Measurements from ENCODE around the gene CARD9. TPM values are rescaled to one million over a fixed set of nuclear protein-coding genes. Genes with fewer than 3 reads are reported as not detected.

CARD9 gene
- total and polyA plus RNA-seq, 2 of the 8 experiments (the other 6 are each of a cell fraction or from before 2014, with no cell fraction given), result 0.15 to 1.1 TPM

- H3K23me2 ChIP-seq (ENCODE audit: low read depth, low read length), result no peaks in the 10 kb centered on the region; the same call in 1 of the 2 replicates
- WGBS, 2 experiments (ENCODE audit: extremely low coverage in 1 of 2, insufficient coverage in 1 of 2, insufficient read length in 1 of 2, insufficient replicate concordance in 2 of 2, low coverage in 1 of 2, low lambda C conversion rate in 2 of 2, missing lambda C conversion rate in 1 of 2), result 95% methylated on average over 40 of the region's 45 CpGs; no CpG with 5 or more reads in 1 of the 2 experiments
- H2BK12ac ChIP-seq (ENCODE audit: low read depth, low read length), result no peak overlapping the region
- H3K27ac ChIP-seq (ENCODE audit: low read depth, low read length), result no peak overlapping the region
- no peak overlapping the region for H3K14ac ChIP-seq (ENCODE audit: insufficient read length)
- H3K4me2 ChIP-seq (ENCODE audit: insufficient read depth in 1 of 2, low read depth in 2 of 2, low read length in 2 of 2), result no peak overlapping the region
- peaks cover under 1% of the 10 kb centered on the region; the same call in 1 of the 2 replicates for H3K79me1 ChIP-seq (ENCODE audit: low read depth, low read length)
- peak overlapping the region; percentile 38 for H4K8ac ChIP-seq (ENCODE audit: extremely low read depth, insufficient read depth, low read length)
- H3K56ac ChIP-seq (replicated peaks; ENCODE audit: insufficient read length, low read depth, low read length), result no peak overlapping the region
- H3K18ac ChIP-seq (ENCODE audit: extremely low read depth, low read length), result no peak overlapping the region
- no peak overlapping the region; the same call in 1 of the 2 replicates for H2AK5ac ChIP-seq (ENCODE audit: low read depth, low read length)
- H3K4ac ChIP-seq (replicated peaks; ENCODE audit: insufficient read length, low read depth, low read length), result no peak overlapping the region
- peaks cover 0 to 3% of the 10 kb centered on the region in 2 experiments; a peak in 1 of 4 replicates for H3K9me3 ChIP-seq (ENCODE audit: insufficient read depth in 2 of 2, low read depth in 1 of 2, low read length in 1 of 2)
- no peak overlapping the region for H4K5ac ChIP-seq (ENCODE audit: insufficient read length, low read depth, low read length)
- 0 out of 2 replicates have a peak overlapping the region, but pooled peaks have one; percentile 24 for H2BK5ac ChIP-seq (ENCODE audit: low read depth, low read length)
- no peak for FAIRE-seq
- peaks cover 0 to 6% (median under 1%) of the 10 kb centered on the region in 4 experiments; a peak in 3 of 7 replicates for H3K4me1 ChIP-seq (replicated peaks in 1 of 4; ENCODE audit: control insufficient read depth in 3 of 4, insufficient read depth in 4 of 4, low read length in 3 of 4)
- no peak overlapping the region for H3K9ac ChIP-seq (replicated peaks in 1 of 4; ENCODE audit: extremely low read depth in 1 of 4, low read depth in 3 of 4, low read length in 3 of 4)
- no peak overlapping the region for H2BK15ac ChIP-seq (ENCODE audit: low read length)
- H2BK20ac ChIP-seq (ENCODE audit: low read length), result no peak overlapping the region
- peaks cover 0 to 2% (median 0%) of the 10 kb centered on the region in 4 experiments; a peak in 1 of 8 replicates for H3K36me3 ChIP-seq (ENCODE audit: control insufficient read depth in 2 of 4, insufficient read depth in 4 of 4, low read length in 3 of 4)
- no peak overlapping the region for H4K91ac ChIP-seq (replicated peaks; ENCODE audit: insufficient read length, low read length)
- H3K4me3 ChIP-seq (ENCODE audit: extremely low read depth in 1 of 4, insufficient read depth in 2 of 4, low read depth in 3 of 4, low read length in 4 of 4), result no peak overlapping the region
- ChIA-PET CTCF (ENCODE audit: partially characterized antibody) (interaction anchor here (0.8 to 7.1 kb wide), 13 partner anchors 11 to 250 kb away, joined by 3 to 80 read pairs (median 3); no protein-coding TSS in a partner anchor), POLR2A (ENCODE audit: partially characterized antibody) (interaction anchor here (0.8 to 15.8 kb wide), 14 partner anchors 8 to 358 kb away, joined by 3 to 137 read pairs (median 4); partner anchors contain the start of genes CARD9, ENTR1, PMPCA and SNAPC4)
- H2BK120ac ChIP-seq (replicated peaks; ENCODE audit: low read depth, low read length), result no peak overlapping the region
- no peak for DNase-seq (ENCODE audit: low read depth in 1 of 2, low spot score in 2 of 2)
- no peaks in the 10 kb centered on the region for H3K79me2 ChIP-seq (ENCODE audit: control insufficient read depth in 1 of 2, insufficient read depth in 2 of 2, low read length in 2 of 2)
- H2AFZ ChIP-seq (ENCODE audit: low read length), result no peak overlapping the region
- no peak overlapping the region for H3K23ac ChIP-seq (ENCODE audit: insufficient read length)
- peaks cover 0 to 2% (median 0%) of the 10 kb centered on the region in 4 experiments; a peak in 2 of 7 replicates for H3K27me3 ChIP-seq (replicated peaks in 1 of 4; ENCODE audit: control insufficient read depth in 3 of 4, extremely low read depth in 1 of 4, insufficient read depth in 3 of 4, low read length in 3 of 4)
- peaks cover 0 to 5% of the 10 kb centered on the region in 2 experiments for H4K20me1 ChIP-seq (replicated peaks in 1 of 2; ENCODE audit: control insufficient read depth in 1 of 2, insufficient read depth in 2 of 2, low read length in 2 of 2)
- TF ChIP-seq JUND (IDR thresholded peaks at IDR 0.05; ENCODE audit: low read length), result no peak
- TF ChIP-seq GTF2F1 (IDR thresholded peaks at IDR 0.05; ENCODE audit: borderline replicate concordance, low read depth, low read length), result no peak
- TF ChIP-seq BCL11A (IDR thresholded peaks at IDR 0.05; ENCODE audit: low read depth in 2 of 2, low read length in 2 of 2), result no peak
- TF ChIP-seq TBP (IDR thresholded peaks at IDR 0.05; ENCODE audit: low read depth, low read length), result no peak
- no peak for TF ChIP-seq ZNF274 (IDR thresholded peaks at IDR 0.05; ENCODE audit: borderline replicate concordance, extremely low read depth, low read length)
- no peak for TF ChIP-seq ATF2 (IDR thresholded peaks at IDR 0.05; ENCODE audit: low read length)
- no peak for TF ChIP-seq HDAC2 (IDR thresholded peaks at IDR 0.05; ENCODE audit: borderline replicate concordance in 1 of 2, low read depth in 2 of 2, low read length in 2 of 2)
- TF ChIP-seq SIRT6 (IDR thresholded peaks at IDR 0.05; ENCODE audit: low read length), result no peak
- TF ChIP-seq CTBP2 (IDR thresholded peaks at IDR 0.05; ENCODE audit: borderline replicate concordance, insufficient read depth, insufficient read length, low read length), result no peak
Measured at GRCh38 chr9:136367296-136368145, 5.9 kb downstream of the CARD9 start.
